NOMO-1 (cell line): ENCODE data around the gene TMEM74B.

Experiments used
- DNase-seq, 2 experiments: peaks; one replicate each; lab custom pipeline; 2025; ENCODE audit not compliant: unreplicated experiment in 2 of 2; lab: John Stamatoyannopoulos, UW

The TMEM74B gene

GRCh38 chr20:1183153-1183552 is 1.6 kb downstream of the TMEM74B start:
- DNase-seq, result no peak

- no peak for DNase-seq
These were observed 2.7 kb downstream of the TMEM74B start for GRCh38 chr20:1182106-1182505.

GRCh38 chr20:1180949-1181348 is 3.8 kb downstream of the TMEM74B start:
- DNase-seq, result no peak

- no peak for DNase-seq
These were observed 6.2 kb downstream of the TMEM74B start for GRCh38 chr20:1178623-1179022.

GRCh38 chr20:1178103-1178502 is 6.7 kb downstream of the TMEM74B start:
- DNase-seq, result no peak

- DNase-seq, result no peak
These were observed 7.1 kb downstream of the TMEM74B start for GRCh38 chr20:1177680-1178079.

GRCh38 chr20:1174787-1175186 is 10.0 kb downstream of the TMEM74B start:
- no peak for DNase-seq

GRCh38 chr20:1173698-1174097 is 11.1 kb downstream of the TMEM74B start:
- DNase-seq, result no peak

- DNase-seq, result no peak
These were observed 13.2 kb downstream of the TMEM74B start for GRCh38 chr20:1171461-1172093.

- DNase-seq, result no peak
These were observed 15.6 kb downstream of the TMEM74B start for GRCh38 chr20:1169224-1169623.

- DNase-seq, result no peak
These were observed 17.6 kb downstream of the TMEM74B start for GRCh38 chr20:1166948-1167720.

GRCh38 chr20:1165941-1166340 is 18.8 kb downstream of the TMEM74B start:
- no peak for DNase-seq

- DNase-seq, result no peak
These were observed 19.3 kb downstream of the TMEM74B start for GRCh38 chr20:1165521-1165920.

- no peak for DNase-seq
These were observed 19.9 kb downstream of the TMEM74B start for GRCh38 chr20:1164871-1165270.

- no peak for DNase-seq
These were observed 21.1 kb downstream of the TMEM74B start for GRCh38 chr20:1163653-1164052.

- DNase-seq, result no peak
These were observed 21.7 kb downstream of the TMEM74B start for GRCh38 chr20:1163105-1163504.

GRCh38 chr20:1160991-1161390 is 23.8 kb downstream of the TMEM74B start:
- no peak for DNase-seq

GRCh38 chr20:1160496-1160895 is 24.3 kb downstream of the TMEM74B start:
- no peak for DNase-seq

- DNase-seq, result no peak
These were observed 29.4 kb downstream of the TMEM74B start for GRCh38 chr20:1155342-1155741.

- DNase-seq, result no peak
These were observed 30.1 kb downstream of the TMEM74B start for GRCh38 chr20:1154691-1155090.

- no peak for DNase-seq
These were observed 30.6 kb downstream of the TMEM74B start for GRCh38 chr20:1154226-1154625.

GRCh38 chr20:1150968-1151367 is 33.8 kb downstream of the TMEM74B start:
- no peak for DNase-seq
